GM21447 (cell line): ENCODE data around the gene SPATA2.
"Not testable (repeated sequence)": the region's sequence is repeated elsewhere in the genome, so short reads cannot be mapped to it uniquely, and the experiment has no call there.

Source experiments
- ATAC-seq: cut with Tn5 transposase; IDR thresholded peaks from one replicate; pipeline ENCODE4 v1.9.1; 2021; ENCODE audit not compliant: unreplicated experiment

Gene SPATA2, protein sequence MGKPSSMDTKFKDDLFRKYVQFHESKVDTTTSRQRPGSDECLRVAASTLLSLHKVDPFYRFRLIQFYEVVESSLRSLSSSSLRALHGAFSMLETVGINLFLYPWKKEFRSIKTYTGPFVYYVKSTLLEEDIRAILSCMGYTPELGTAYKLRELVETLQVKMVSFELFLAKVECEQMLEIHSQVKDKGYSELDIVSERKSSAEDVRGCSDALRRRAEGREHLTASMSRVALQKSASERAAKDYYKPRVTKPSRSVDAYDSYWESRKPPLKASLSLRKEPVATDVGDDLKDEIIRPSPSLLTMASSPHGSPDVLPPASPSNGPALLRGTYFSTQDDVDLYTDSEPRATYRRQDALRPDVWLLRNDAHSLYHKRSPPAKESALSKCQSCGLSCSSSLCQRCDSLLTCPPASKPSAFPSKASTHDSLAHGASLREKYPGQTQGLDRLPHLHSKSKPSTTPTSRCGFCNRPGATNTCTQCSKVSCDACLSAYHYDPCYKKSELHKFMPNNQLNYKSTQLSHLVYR

DNA sequence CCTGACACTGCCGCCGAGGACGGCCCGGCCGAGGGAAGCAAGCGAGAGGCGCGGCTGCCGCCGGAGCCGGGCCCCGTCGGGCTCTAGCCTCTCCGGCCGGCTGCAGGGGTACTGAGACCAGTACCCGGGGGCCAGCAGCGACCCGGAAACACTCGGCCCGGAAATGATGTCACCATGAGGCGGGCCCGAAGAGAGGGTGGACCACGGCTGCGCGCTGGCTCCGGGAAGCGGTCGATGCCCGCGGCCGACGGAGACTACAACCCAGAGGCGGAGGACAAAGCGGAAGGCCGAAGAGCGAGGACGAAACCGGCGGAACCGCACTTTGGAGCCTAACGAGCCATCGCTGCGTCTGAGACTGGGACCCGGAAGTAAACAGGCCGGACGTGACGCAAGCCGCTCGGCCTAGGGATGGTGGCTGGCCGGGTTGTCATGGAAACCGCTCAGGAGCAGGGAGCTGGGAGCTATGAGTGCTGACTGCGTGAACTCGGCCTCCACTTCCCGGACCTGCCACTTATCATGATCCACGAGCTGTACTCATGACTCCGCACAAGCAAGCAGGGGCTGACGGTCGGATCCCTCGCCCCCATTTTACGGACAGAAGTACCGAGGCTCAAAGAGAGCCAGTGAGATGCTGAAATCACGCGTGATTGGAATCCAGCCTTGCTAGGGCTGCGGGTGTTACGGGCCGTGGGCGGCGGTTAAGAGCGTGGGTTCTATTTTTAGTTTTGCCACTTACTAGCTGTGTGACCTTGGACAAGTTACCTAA, at the start of gene SPATA2:
SPATA2 (minus strand) TSS at position 150 of the 766 bp plus-strand sequence. CDS start 7,039 bp downstream, outside the sequence.
- peak; percentile 87 for ATAC-seq

DNA sequence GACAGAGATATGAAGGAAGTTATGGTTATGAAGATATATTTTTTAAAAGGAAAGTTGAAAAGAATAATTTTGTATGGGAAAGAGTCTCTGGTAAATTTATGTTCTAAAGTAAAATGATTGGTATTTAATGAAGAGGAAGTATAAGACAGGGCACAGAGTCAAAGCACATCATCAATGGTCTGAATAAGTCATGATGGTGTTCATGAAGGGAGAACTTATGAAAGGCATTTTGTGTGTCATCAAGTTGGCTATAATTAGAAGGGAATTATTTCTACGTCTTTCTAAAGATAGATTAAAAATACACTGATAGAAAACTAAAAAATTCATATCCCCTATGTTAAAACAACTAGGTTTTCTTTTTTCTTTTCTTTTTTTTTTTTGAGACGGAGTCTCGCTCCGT, 46.1 kb upstream of the SPATA2 start:
- no peak for ATAC-seq

DNA sequence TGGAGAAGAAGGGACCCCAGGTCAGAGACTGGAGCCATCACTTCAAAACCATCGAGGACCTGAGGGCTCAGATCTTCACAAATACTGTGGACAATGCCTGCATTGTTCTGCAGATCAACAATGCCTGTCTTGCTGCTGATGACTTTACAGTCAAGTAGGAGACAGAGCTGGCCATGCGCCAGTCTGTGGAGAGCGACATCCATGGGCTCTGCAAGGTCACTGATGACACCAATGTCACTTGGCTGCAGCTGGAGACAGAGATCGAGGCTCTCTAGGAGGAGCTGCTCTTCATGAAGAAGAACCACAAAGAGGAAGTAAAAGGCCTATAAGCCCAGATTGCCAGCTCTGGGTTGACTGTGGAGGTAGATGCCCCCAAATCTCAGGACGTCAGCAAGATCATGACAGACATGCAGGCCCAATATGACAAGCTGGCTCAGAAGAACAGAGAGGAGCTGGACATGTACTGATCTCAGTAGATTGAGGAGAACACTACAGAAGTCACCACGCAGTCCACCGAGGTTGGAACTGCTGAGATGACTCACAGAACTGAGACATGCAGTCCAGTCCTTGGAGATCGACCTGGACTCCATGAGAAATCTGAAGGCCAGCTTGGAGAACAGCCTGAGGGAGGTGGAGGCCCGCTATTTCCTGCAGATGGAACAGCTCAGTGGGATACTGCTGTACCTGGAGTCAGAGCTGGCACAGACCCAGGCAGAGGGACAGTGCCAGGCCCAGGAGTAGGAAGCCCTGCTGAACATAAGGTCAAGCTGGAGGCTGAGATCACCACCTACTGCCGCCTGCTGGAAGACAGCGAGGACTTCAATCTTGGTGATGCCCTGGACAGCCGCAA, 42.0 kb upstream of the SPATA2 start:
- not testable (repeated sequence) for ATAC-seq

DNA sequence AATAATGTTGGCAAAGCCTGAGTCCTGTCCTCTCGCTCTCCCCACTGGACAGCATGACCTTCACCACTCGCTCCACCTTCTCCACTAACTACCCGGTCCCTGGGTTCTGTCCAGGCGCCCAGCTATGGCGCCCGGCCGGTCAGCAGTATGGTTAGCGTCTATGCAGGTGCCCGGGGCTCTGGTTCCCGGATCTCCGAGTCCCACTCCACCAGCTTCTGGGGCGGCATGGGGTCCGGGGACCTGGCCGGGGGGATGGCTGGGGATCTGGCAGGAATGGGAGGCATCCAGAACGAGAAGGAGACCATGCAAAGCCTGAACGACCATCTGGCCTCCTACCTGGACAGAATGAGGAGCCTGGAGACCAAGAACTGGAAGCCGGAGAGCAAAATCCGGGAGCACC, 41.4 kb upstream of the SPATA2 start:
- no peak for ATAC-seq

DNA sequence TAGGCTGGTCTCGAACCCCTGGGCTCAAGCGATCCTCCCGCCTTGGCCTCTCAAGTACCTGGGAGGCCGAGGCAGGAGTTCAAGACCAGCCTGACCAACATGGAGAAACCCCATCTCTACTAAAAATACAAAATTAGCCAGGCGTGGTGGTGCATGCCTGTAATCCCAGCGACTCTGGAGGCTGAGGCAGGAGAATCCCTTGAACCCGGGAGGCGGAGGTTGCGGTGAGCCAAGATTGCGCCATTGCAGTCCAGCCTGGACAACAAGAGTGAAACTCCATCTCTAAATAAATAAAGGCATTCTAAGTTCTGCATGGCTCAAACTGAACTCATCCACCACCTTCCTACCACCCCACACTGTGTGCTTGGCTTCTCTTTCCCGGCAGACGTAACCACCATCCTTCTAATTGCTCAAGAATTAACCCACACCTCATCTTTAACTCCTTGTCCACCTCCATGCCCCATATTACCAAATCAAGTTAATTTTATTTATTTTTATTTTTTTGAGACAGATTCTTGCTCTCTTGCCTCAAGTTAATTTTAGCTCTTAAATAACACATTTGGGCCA, 40.6 kb upstream of the SPATA2 start:
- not testable (repeated sequence) for ATAC-seq

DNA sequence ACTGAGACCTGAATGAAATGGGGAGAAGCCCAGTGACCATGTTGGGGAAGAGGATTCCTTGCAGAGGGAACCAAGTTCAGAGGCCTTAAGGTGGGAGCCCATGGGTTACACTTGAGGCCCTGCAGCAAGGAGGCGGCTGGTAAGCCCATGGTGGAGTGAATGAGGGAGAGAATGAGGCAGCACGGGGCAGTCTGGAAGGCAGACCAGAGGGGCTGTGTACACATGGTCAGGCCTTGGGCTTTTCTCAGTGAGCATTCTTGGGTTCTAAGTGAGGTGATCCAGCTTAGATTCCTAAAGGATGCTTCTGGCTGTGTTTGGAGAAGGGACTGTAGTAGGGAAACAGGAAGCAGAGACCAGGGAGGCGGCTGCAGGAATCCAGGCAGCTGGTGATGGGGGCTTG, 39.8 kb upstream of the SPATA2 start:
- no peak for ATAC-seq

DNA sequence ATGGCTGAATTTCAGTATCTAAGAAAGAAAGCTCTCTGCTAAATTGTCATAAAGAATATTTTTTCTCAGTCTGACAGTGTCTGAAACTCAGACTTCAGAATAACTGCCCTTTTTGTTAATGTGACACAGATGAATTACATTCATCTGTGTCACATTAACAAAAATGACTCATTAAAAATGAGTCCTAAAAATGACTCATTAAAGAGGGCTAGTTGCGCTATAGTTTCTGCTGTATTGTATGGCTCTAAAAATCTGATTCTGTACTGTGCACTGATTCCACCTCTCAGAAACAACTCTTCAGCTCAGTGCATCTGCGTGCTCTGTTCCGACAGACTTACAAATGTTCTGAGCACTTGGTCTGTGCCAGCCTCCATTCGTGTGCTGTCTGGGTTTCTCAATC, 35.8 kb upstream of the SPATA2 start:
- no peak for ATAC-seq

DNA sequence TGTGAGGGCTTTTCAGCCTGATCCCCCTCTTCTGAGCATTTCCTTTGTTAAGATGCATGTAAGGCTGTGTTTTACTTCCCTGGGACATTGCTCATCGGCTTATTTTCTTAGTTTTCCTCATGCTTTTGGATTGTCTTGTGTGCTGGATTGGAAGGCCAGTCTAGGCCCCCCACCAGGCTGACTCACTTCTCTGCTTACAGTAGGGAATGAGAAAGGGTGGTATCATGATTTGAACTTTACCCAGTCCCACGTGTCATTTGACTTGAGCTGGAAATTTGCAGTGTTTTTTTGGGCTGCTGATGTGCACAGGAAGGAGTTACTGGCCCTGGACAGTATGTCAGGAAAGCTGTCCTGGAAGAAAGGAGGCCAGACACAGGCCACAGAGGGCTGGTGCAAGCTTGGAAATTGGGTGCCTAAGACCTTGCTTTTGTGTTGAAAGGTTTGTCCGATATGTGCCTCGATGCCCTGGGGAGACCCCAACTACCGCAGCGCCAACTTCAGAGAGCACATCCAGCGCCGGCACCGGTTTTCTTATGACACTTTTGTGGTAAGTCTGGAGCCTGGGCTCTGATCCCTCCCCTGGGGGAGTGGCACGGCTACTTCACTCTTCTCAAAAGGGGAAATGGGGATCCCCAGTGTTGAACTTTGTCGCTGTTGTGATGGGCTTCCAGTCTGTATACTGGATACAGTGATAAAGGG, 33.6 kb upstream of the SPATA2 start:
- no peak for ATAC-seq

DNA sequence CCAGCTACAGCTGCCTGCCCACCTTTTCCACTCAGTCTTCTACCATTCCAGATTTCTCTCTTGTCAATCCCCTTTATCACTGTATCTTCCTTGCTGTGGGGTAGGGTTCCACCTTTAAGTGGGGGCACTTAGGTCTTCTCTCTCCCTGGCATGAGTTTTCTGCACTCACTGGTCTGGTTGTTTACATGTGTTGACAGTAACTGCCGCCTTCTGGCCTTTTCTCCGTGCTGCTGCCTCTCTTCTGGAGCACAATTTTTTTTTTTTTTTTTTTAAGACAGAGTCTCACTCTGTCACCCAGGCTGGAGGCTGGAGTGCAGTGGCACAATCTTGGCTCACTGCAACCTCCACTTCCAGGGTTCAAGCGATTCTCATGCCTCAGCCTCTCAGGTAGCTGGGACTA, 32.8 kb upstream of the SPATA2 start:
- no peak for ATAC-seq

DNA sequence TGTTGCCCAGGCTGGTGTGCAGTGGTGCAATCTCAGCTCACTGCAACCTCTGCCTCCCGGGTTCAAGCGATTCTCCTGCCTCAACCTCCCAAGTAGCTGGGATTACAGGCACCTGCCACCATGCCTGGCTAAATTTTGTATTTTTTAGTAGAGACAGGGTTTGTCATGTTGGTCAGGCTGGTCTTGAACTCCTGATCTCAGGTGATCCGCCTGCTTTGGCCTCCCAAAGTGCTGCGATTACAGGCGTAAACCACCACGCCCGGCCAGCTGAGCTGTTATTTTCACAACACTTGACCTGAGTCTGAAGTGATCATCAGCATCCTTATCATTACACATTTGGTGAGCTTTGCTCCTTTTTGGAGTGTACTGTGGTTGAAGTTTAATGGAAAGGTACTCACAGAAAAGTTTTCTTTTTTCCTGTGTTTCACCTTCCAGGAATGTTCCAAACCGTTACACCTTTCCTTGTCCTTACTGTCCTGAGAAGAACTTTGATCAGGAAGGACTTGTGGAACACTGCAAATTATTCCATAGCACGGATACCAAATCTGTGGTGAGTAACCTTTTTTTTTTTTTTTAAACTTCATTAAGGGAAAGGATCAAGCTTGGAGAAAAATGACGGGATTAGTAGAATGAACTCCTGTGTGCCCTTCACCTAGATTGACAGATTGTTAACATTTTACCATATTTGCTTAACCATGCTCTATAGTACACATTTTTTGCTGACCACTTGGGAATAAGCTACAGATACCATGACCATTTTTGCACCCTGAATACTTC, 30.6 kb upstream of the SPATA2 start:
- ATAC-seq, result no peak

DNA sequence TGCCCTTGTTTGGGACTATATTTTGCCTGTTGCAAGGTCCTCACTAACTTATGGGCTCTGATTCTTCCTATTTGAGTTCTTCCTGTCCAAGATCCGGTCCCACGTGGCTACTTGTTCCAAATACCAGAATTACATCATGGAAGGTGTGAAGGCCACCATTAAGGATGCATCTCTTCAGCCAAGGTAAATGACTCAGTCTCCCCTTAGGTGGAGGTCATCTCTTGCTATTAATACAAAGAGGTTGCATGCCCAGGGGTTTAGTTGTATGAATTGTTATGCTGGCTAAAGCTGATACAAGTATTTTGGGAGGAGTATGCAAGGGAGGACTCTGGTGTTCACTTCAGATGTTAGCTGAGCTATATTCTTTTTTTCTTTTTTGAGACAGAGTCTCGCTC, 30.0 kb upstream of the SPATA2 start:
- ATAC-seq, result no peak

DNA sequence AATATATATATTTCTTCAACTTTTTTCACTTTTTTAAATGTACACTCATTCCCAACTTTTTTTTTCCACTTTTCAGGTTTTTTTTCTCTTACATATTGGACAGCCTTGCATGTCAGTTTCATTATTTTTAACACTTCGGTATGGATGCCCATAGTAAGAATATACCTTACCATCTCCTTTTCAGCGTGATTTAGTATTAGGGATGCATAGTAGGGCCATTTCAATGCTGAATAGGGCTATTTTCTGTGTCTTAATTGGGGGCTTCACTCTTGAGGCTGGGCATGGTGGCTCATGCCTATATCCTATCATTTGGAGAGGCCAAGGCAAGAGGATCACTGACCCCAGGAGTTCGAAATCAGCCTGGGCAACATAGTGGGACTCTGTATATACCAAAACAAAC, 27.6 kb upstream of the SPATA2 start:
- ATAC-seq, result no peak

DNA sequence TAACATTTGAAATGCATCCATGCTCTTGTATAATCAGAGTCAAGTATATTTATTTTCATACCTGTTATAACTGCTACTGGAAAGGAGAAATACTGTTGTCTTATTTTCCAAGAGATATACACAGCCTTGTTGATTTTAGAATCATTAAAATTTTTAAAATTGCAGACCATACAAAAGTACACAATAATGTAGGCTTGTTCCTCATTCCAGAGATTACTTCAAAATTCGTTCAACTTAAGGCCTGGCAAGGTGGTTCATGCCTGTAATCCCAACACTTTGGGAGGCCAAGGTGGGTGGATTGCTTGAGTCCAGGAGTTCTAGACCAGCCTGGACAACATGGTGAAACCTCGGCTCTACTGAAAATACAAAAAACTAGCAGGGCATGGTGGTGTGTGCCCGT, 27.0 kb upstream of the SPATA2 start:
- no peak for ATAC-seq

DNA sequence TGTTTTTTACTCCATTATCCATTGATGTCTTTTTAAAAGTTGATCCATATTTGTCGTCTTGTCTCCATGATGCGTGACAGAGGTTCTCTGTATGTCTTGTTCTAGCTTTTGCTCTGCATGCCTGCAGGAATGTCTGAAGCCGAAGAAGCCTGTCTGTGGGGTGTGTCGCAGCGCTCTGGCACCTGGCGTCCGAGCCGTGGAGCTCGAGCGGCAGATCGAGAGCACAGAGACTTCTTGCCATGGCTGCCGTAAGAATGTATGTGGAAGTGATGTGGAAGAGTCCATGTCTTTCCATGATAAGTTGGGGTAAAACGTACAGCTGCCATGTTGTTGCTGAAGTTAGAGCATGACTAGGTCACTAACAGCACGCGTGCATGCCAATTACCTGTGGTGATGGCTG, 26.1 kb upstream of the SPATA2 start:
- ATAC-seq, result no peak

DNA sequence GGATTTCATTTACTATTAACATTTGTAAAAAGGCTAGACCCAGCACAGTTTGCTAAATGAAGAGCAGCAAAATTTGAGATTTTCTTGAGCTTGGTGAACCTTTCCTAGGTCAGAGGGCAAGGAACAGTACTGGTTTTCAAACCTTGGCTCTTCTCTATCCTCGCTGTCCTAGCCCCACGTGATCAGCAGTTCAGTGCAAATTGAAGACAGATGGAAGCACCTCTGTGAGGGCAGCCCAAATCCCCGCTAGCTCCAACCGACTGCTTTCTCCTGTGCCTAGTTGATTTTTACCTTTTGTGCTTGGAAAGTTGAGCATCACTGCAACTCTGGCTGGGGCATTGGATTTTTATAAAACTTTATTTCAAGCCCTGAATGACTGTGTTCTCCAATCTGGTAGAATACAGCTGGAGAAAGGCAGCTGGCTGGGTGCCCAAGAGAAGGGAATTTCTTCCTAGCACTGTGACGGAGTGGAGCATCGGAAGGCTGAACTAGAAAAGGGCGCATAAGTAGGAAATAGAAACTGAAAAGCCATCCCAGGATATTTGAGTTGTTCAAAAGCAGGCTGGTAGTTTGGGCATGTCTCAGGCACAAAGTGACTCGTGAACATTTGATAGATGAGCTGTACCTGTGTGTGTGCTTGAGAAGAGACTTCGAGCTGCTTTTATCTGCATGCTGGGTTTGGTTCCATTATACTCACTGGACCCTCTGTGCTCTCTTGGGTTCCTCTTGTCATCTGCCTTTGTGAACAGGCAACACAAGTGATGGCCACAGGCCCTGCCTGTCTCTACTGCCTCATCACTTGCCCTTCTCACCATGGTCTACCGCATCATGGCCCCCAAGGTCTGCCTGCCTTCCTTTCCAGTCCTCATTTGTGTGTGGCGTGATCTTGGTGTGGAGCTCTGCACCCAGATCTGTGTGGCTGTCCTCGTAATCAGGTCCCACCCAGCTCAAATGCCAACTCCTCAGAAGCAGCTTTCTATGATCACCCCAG, 23.1 kb upstream of the SPATA2 start:
- ATAC-seq, result no peak

DNA sequence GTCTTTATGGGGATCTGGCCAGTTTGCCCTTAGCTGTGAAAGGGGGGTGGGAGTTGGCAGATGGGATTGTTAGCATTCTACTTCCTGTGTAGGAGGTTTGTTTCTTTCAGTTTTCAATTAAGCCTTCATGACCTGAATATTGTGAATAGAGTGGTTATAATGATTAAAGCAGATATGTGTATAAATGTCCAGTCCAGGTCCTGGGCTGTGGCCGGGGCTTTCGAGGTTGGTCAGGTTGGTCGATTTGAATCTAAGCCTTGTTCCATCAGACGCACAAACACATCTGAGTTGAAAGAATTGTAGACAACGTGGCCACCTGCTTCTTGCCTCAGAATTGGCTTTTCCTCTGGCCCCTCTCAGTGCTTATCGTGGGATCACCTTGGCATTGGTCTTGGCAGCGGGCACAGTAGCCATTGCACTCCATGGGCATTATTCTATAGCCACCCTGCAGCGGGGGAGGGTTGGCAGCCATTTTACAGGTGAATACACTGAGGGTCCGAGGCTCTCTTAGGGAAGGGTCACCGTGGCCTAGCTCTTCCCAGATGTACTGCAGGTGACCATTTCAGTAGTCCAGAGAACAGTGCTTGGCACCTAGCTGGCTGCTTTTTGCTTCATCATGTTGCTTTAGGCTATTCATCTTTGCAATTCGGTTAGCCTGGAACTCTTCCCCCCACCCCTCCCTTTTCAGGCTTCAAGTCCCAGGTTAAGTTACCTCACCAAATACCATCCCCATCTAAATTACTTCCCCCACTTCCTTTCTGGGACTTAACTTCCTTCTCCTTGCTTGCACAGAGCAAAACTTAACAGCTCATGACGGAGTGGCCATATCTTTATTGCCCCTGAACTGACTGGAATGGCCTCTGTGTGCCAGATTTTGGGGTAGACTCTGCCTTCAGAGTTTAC, 21.9 kb upstream of the SPATA2 start:
- ATAC-seq, result no peak
